Measurements from ENCODE around the gene FZD4. TPM values are rescaled to one million over a fixed set of nuclear protein-coding genes. Genes with fewer than 3 reads are reported as not detected.
"Not testable (repeated sequence)": the region's sequence is repeated elsewhere in the genome, so short reads cannot be mapped to it uniquely, and the experiment has no call there.

FZD4 gene
- total RNA-seq, 8 experiments from 2014 or later = 1.1 to 8.8 (median 2.6) TPM

DNA sequence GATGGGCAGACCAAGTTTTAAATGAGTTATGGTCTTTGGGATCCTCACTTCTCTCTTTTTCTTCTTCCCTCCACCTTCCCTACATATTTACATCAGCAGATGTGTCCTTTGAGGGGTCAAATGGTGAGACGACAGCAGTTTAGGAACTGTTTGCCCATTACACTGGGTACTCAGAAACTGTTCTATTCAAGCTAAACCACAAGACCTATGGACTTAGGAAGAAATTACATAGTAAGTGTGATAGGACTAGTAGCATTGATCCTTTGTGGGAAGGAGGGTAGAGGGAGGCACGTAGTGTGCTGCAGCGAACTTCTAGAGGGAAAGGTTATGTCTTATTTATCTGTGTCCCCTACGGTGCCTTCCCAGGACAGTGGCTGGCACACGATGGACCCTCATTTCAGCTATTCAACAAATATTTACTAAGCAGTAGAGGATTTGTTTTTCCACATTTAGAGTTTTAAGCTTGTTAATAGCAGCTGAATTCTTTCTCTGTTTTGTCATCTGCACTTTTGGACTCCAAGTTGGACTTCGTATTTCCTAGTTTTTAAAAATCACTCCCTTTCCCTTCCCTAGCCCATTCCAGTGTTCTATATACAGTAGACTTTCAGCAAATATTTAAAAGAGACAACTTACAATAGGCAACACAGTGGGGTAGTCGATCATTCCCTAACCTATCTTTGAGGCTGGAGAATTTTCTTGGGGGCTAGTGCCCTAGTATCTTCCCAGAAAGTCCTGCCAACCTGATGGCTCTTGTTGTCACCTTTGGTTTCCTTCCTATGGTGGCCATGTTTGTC, 13.9 kb downstream of the FZD4 start:
- 44 to 100% (median 80%) methylated on average over 1 to 7 of the region's 7 CpGs; no CpG with 5 or more reads in 1 of the 10 experiments for WGBS, 10 experiments
- no peak overlapping the region for H3K27ac ChIP-seq
- in situ Hi-C loops (cut with MboI; ENCODE audit: low pct_unique_long_range_greater_than_20kb in 2 of 9, low sequenced_read_pairs in 9 of 9, unreplicated experiment in 9 of 9) = loop anchor here in 5 of 9 experiments (10.0 to 25.0 kb wide), 3 partner anchors 346 to 471 kb away; no protein-coding TSS in a partner anchor
- peaks cover 3 to 12% of the 10 kb centered on the region in 2 donors for H3K4me1 ChIP-seq (replicated peaks in 1 of 2)
- ATAC-seq (replicated peaks in 6 of 8) = peak in 1 of 8 experiments; percentile 15
- H3K4me3 ChIP-seq = no peak overlapping the region

DNA sequence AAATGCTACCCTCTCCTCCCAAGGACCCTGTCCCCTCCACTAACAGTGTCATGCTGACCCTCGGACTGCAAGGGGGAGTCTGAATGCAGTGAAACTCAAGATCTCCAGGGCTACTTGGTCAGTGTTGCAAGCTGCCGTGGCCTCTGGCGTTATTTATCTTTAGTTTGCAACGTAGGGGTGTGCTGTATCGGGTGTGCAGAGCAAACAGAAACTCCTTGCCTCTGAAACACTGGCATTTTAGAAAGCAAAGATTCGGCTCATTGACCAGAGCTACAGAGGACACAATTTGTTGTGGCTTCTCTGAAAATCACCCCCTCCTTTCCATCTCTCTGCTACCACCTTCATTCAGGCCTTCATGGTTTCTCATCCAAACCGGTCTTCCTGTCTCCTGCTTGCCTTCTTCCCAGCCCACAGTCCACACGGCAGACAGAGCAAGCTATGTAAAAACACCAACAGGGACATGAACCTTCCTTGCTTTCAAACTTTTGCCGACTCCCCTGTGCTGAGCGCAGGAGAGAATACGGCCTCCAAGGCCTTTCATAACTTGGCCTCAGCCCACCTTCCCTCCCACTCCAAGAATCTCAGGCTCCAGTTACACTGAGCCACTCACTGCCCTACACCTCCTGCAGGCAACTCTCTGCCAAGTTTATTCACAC, 14.9 kb downstream of the FZD4 start:
- no peak overlapping the region for H3K27ac ChIP-seq
- peaks cover 3 to 12% of the 10 kb centered on the region in 2 donors for H3K4me1 ChIP-seq (replicated peaks in 1 of 2)
- ATAC-seq (replicated peaks in 6 of 8) = peak in 6 of 8 experiments; percentile 33 to 83 (median 57)
- no peak overlapping the region for H3K4me3 ChIP-seq
- WGBS, 10 experiments = 21 to 80% (median 33%) methylated on average over 2 to 11 of the region's 11 CpGs; no CpG with 5 or more reads in 1 of the 10 experiments
- in situ Hi-C loops (cut with MboI; ENCODE audit: low pct_unique_long_range_greater_than_20kb in 2 of 9, low sequenced_read_pairs in 9 of 9, unreplicated experiment in 9 of 9) = loop anchor here in 5 of 9 experiments (10.0 to 25.0 kb wide), 3 partner anchors 347 to 472 kb away; no protein-coding TSS in a partner anchor

DNA sequence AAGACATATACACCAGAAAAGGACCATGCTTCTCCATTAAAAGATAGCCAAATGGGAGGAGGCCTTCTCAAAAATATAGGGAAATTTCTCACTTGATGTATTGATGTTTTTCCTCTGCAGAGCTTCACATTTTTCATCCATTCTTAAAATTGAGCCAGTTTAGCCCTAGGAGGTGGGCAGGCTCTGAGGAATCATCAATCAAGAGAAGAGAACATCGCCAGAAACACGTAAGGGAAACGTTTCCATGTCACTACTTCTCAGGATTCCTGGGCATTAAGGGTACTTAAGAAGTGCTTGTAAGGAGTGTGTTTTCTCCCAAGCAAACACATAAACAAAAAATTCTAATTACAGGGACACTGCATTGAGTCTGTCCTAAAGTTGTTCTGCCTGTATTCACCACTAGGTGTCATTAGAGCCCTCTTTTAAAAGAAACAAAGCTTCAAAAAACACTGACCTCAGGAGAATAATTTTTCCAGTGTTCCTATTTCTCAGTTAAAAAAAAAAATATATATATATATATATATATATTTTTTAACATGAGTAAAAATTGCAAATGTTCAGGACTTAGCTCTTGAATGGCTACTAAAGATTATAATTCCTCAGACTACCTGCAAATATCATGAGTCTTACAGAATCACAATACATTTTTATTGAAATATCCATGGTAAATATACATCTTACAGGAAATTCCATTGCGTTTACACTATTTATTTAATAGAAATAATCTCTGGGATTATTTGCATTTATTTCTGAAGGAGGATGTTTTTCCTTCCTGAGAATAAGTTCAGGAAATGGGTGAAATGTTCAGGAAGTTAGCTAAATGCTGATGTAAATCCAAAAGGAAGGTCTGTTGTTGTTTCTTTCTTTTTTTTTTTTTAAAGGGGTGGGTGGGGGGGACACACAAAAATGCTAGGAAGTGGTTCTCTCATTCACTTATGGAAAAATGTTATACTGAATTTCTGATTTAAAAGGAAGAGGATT, 16.0 kb downstream of the FZD4 start:
- H3K27ac ChIP-seq = no peak overlapping the region
- peaks cover 3 to 20% of the 10 kb centered on the region in 2 donors for H3K4me1 ChIP-seq (replicated peaks in 1 of 2)
- in situ Hi-C loops (cut with MboI; ENCODE audit: low pct_unique_long_range_greater_than_20kb in 2 of 9, low sequenced_read_pairs in 9 of 9, unreplicated experiment in 9 of 9) = loop anchor here in 4 of 9 experiments (25.0 kb wide), 2 partner anchors 348 to 473 kb away; no protein-coding TSS in a partner anchor
- ATAC-seq (replicated peaks in 6 of 8) = peak in 7 of 8 experiments; percentile 11 to 49 (median 46)
- 0 to 6% (median 0%) methylated on average over 1 to 4 of the region's 4 CpGs; no CpG with 5 or more reads in 1 of the 10 experiments for WGBS, 10 experiments
- H3K4me3 ChIP-seq = no peak overlapping the region

DNA sequence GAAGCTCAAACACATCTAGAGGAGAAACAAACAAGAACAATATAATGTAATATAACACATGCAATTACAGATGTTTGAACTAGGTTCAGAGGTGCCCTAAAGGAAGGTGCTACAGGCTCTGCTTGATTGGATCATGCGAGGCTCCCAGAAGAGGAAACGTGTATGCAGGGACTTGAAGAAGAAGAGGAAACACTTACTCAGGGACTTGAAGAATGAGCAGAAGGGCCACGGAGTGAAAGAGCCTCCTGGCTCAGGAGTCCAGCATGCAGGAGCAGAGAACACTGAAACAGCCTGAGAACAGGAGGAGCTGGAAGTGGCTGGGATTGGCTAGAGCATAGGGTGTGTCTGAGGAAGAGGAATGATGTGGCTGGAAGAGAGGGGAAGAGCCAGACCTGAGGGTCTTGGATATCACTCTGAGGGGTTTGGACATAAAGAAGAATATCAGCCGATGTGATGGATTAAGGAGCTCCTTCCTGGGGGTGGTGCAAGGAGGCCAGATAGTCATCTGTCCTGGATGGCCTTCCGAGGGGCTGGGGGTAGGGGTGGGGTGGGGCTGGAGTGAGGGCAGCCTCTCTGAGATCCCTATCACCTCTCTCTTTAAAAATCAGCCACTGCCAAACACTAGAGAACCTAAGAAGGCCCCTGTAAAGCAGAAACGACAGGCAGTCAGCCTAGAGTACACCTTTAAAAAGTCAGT, 16.8 kb downstream of the FZD4 start:
- 50 to 80% (median 72%) methylated on average over 1 to 4 of the region's 6 CpGs; no CpG with 5 or more reads in 4 of the 10 experiments for WGBS, 10 experiments
- no peak overlapping the region for H3K27ac ChIP-seq
- H3K4me1 ChIP-seq (replicated peaks in 1 of 2) = peaks cover 3 to 20% of the 10 kb centered on the region in 2 donors
- H3K4me3 ChIP-seq = no peak overlapping the region
- no peak for ATAC-seq (replicated peaks in 6 of 8)
- in situ Hi-C loops (cut with MboI; ENCODE audit: low pct_unique_long_range_greater_than_20kb in 2 of 9, low sequenced_read_pairs in 9 of 9, unreplicated experiment in 9 of 9) = loop anchor here in 4 of 9 experiments (25.0 kb wide), 2 partner anchors 349 to 474 kb away; no protein-coding TSS in a partner anchor

DNA sequence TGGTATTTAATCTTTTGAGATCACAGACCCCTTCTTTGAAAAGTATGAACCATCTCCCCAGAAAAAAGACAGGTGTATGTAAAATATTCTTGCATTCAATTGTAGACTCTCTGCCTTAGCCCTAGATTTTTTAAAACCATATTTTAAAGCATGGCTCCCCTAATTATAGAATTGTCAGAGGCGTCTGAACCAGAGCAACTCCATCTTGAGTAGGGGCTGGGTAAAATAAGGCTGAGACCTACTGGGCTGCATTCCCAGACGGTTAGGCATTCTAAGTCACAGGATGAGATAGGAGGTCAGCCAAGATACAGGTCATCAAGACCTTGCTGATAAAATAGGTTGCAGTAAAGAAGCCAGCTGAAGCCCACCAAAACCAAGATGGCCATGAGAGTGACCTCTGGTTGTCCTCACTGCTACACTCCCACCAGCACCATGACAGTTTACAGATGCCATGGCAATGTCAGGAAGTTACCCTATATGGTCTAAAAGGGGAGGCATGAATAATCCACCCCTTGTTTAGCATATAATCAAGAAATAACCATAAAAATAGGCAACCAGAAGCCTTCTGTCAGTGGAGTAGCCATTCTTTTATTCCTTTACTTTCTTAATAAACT, 17.9 kb downstream of the FZD4 start:
- WGBS, 10 experiments = 49 to 100% (median 88%) methylated on average over 1 to 2 of the region's 2 CpGs; no CpG with 5 or more reads in 1 of the 10 experiments
- not testable (repeated sequence) for ATAC-seq (replicated peaks in 6 of 8); H3K27ac ChIP-seq; H3K4me3 ChIP-seq
- H3K4me1 ChIP-seq (replicated peaks in 1 of 2) = peaks cover 3 to 19% of the 10 kb centered on the region in 2 donors
- in situ Hi-C loops (cut with MboI; ENCODE audit: low pct_unique_long_range_greater_than_20kb in 2 of 9, low sequenced_read_pairs in 9 of 9, unreplicated experiment in 9 of 9) = loop anchor here in 4 of 9 experiments (25.0 kb wide), 2 partner anchors 350 to 475 kb away; no protein-coding TSS in a partner anchor

DNA sequence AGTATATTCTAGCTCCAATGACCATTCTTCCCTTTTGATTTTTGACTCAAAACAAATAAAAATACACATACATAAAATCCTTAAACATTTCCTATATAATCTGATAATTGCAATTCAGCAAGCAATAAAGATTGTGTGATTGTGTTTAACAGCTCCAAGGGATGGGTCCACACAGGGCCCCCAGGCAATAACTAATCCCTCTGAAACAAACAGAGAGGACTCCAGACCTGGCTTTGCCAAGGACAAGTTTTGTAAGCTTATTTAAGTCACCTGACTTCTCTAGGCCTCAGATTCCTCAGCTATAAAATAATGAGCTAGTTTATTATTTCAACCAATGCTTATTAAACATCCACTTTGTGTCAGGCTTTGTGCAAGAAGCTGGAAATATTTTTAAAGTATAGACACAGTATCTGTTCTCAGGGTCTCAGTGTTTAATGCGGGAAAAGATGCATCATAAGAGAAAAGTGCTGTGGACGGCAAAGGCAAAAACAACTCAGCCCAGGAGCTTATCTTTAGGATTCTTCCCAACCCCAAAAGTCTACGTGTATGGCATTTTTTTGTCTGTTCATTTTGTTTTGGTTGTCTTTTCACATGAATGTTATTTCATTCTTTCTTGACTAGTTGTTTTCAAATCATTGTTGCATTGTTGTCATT, 20.1 kb downstream of the FZD4 start:
- ATAC-seq (replicated peaks in 6 of 8) = no peak
- WGBS, 10 experiments = 37 to 93% (median 78%) methylated on average over 1 to 3 of the region's 3 CpGs; no CpG with 5 or more reads in 1 of the 10 experiments
- in situ Hi-C loops (cut with MboI; ENCODE audit: low pct_unique_long_range_greater_than_20kb in 2 of 9, low sequenced_read_pairs in 9 of 9, unreplicated experiment in 9 of 9) = loop anchor here in 4 of 9 experiments (25.0 kb wide), 2 partner anchors 352 to 477 kb away; no protein-coding TSS in a partner anchor
- H3K4me3 ChIP-seq = no peak overlapping the region
- peaks cover 3 to 14% of the 10 kb centered on the region in 2 donors for H3K4me1 ChIP-seq (replicated peaks in 1 of 2)
- no peak overlapping the region for H3K27ac ChIP-seq

DNA sequence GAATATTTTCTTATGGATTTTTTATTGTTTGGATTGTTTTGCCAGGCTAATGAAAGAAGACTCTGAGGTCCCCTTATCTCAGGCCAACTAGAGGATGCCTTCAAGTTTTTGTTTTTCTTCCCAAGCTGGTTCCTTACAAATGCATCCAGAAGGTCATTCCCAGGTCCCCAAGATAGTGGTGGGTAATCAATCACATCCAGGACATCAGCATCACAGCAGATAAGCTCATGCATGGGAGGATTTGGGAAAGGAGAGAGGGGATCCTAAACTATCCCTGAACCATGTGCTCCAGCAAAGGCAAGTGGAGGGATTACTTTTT, 20.7 kb downstream of the FZD4 start:
- H3K27ac ChIP-seq = no peak overlapping the region
- no peak for ATAC-seq (replicated peaks in 6 of 8)
- no peak overlapping the region for H3K4me3 ChIP-seq
- peaks cover 3 to 13% of the 10 kb centered on the region in 2 donors for H3K4me1 ChIP-seq (replicated peaks in 1 of 2)
- in situ Hi-C loops (cut with MboI; ENCODE audit: low pct_unique_long_range_greater_than_20kb in 2 of 9, low sequenced_read_pairs in 9 of 9, unreplicated experiment in 9 of 9) = loop anchor here in 4 of 9 experiments (25.0 kb wide), 2 partner anchors 353 to 478 kb away; no protein-coding TSS in a partner anchor

DNA sequence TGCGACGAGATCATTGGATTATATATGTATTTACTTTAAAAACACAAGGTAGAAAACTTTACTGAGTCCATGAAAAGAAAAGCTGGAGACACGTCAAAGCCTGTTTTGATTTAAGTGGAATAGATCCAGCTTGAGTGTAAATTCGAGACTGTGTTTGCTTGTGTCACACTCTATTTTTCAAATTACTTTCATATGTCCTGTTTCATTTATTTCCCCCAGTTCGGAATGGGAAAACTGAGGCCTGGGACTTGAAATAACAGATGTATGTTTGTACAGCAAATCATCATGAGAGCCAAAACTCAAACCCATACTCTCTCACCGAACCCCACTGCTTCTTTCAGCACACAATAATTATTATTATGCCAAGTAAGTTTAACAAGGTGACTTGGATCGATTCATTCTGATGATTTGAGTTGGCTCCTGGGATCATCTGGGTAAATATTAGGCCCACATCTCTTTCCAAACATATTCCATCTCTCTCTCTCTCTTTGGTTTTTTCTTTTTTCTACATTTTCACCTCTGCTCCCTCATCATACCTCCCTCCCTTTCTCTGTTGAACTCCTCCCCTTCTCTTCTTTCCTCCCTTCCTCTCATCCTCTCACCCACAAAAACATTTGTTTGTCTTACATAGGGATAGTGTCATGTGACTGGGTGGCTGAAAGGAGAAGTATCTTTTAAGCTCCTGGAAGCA, 21.2 kb downstream of the FZD4 start:
- in situ Hi-C loops (cut with MboI; ENCODE audit: low pct_unique_long_range_greater_than_20kb in 2 of 9, low sequenced_read_pairs in 9 of 9, unreplicated experiment in 9 of 9) = loop anchor here in 4 of 9 experiments (25.0 kb wide), 2 partner anchors 353 to 478 kb away; no protein-coding TSS in a partner anchor
- ATAC-seq (replicated peaks in 6 of 8) = no peak
- WGBS, 10 experiments = 20 to 80% (median 63%) methylated on average over 4 to 7 of the region's 7 CpGs
- H3K4me1 ChIP-seq (replicated peaks in 1 of 2) = peaks cover 3 to 13% of the 10 kb centered on the region in 2 donors
- no peak overlapping the region for H3K27ac ChIP-seq
- H3K4me3 ChIP-seq = no peak overlapping the region

DNA sequence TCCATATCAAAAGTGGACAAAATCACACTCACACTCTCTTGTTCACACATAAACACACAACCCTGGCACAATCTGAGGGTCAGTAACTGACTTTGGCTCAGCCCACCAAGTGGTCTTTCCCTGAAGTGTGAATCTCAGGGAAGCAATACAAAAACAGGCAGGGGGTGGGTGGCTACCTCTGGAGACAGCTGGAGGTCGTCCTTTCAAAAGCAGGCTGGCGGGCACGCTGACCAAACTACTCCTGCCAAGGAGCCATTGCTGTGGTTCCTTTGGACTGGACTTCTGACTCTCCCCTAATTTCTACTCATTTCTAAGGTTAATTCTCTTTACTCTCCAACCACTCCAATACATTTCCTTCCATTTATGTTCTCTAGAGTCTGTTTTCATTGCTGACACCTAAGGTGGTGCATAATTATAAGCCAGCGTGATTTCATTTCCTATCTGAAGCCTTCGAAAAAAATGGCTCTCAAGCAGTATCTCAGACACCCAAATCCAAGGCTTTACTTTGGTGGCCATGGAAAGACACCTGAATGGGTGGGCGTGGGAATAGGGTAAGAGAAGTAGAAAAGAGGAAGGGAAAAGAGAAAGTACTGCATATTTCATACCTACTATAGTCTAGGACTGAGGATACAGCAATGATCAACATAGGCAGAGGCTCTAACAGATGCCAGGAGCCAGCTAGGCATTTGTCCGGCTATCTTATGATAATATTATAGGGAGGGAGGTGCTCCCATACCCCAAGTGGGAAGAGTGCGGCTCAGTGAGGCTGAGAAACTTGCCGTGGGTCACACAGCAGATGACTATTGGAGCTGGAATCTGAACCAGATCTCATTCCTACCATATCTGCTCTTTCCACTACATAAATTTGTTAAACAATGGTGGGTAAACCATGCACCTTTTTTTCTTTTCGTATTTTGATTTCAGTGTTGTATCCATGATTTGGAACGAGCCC, 22.0 kb downstream of the FZD4 start:
- H3K27ac ChIP-seq = no peak overlapping the region
- H3K4me3 ChIP-seq = no peak overlapping the region
- H3K4me1 ChIP-seq (replicated peaks in 1 of 2) = peaks cover 0 to 8% of the 10 kb centered on the region in 2 donors
- no peak for ATAC-seq (replicated peaks in 6 of 8)
- in situ Hi-C loops (cut with MboI; ENCODE audit: low pct_unique_long_range_greater_than_20kb in 2 of 9, low sequenced_read_pairs in 9 of 9, unreplicated experiment in 9 of 9) = loop anchor here in 4 of 9 experiments (25.0 kb wide), 2 partner anchors 354 to 479 kb away; no protein-coding TSS in a partner anchor
- WGBS, 10 experiments = 42 to 100% (median 77%) methylated on average over 2 to 10 of the region's 11 CpGs

DNA sequence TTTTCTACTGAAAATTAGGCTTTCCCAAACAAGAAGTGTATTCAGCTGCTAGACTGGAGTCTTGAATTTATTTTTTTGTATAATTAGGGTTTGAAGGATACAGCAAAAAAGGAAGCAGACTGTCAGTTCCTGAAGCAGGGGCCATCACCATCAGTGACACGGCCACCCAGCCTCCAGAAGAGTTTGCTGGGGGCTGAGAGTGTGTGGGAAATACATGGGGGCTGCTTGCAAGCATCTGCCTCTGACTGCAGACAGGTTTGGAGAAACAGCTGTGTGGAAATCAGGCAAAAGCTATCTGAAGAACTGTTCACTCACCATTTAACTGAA, 23.0 kb downstream of the FZD4 start:
- H3K27ac ChIP-seq = no peak overlapping the region
- peaks cover 0 to 8% of the 10 kb centered on the region in 2 donors for H3K4me1 ChIP-seq (replicated peaks in 1 of 2)
- in situ Hi-C loops (cut with MboI; ENCODE audit: low pct_unique_long_range_greater_than_20kb in 2 of 9, low sequenced_read_pairs in 9 of 9, unreplicated experiment in 9 of 9) = loop anchor here in 4 of 9 experiments (25.0 kb wide), 2 partner anchors 355 to 480 kb away; no protein-coding TSS in a partner anchor
- ATAC-seq (replicated peaks in 6 of 8) = no peak
- H3K4me3 ChIP-seq = no peak overlapping the region
- 0 to 100% (median 33%) methylated on average over 1 of the region's 1 CpG; no CpG with 5 or more reads in 3 of the 10 experiments for WGBS, 10 experiments

Data from motor neuron (in vitro differentiated cells).